Stomach (tissue), 9 donors: Measurements from ENCODE around the gene EPHA7. TPM values are rescaled to one million over a fixed set of nuclear protein-coding genes. Genes with fewer than 3 reads are reported as not detected.

Experiments
- DNase-seq, 2 donors: peaks; one replicate each; pipeline versions ENCODE4 v3.0.0 to v3.0.0-alpha.2; 2013 to 2019
- H3K27ac ChIP-seq, 5 donors: fragments of 200-600 bp in 4 of 5; sonication (generic) in 4 of 5; one replicate each; pipeline ENCODE4 v1.5.1; 2013 to 2019; ENCODE audit warnings: mild to moderate bottlenecking in 1 of 5, moderate library complexity in 1 of 5
- H3K27me3 ChIP-seq, 3 donors: fragments of 200-600 bp; sonication (generic); one replicate each; pipeline ENCODE4 v1.5.1; 2017 to 2019; ENCODE audit warnings: mixed run types in 1 of 3
- H3K36me3 ChIP-seq, 4 donors: fragments of 200-600 bp; sonication (generic); 1 replicate in 3 of 4; 2 replicates in 1 of 4; pipeline ENCODE4 v1.5.1; 2016 to 2019
- H3K4me1 ChIP-seq, 4 donors: fragments of 200-600 bp; sonication (generic); one replicate each; pipeline ENCODE4 v1.5.1; 2016 to 2019
- H3K4me3 ChIP-seq, 4 donors: fragments of 200-600 bp; sonication (generic) in 3 of 4; one replicate each; pipeline ENCODE4 v1.5.1; 2016 to 2019; ENCODE audit warnings: mild to moderate bottlenecking in 1 of 4
- H3K9me3 ChIP-seq, 4 donors: fragments of 200-600 bp; sonication (generic); one replicate each; pipeline ENCODE4 v1.5.1; 2016 to 2019
- CTCF ChIP-seq, 7 experiments: fragments of 450-650 bp in 4 of 7; fragments of 200-600 bp in 3 of 7; sonication (generic) in 3 of 7; IDR thresholded peaks; one replicate each; pipeline ENCODE4 v1.5.1; 2016 to 2019; ENCODE audit warnings: antibody characterized with exemption in 7 of 7, control low read depth in 2 of 7, mild to moderate bottlenecking in 1 of 7
- EP300 ChIP-seq: sonication (generic); formaldehyde crosslinking; IDR thresholded peaks from one replicate; pipeline ENCODE4 v1.6.1; 2017; ENCODE audit warnings: antibody characterized with exemption
- POLR2A ChIP-seq, 4 donors: fragments of 450-650 bp; IDR thresholded peaks; one replicate each; pipeline ENCODE4 v1.6.1; 2016; ENCODE audit warnings: antibody characterized with exemption in 4 of 4, control low read depth in 2 of 4, mild to moderate bottlenecking in 1 of 4, moderate library complexity in 1 of 4
- POLR2AphosphoS5 ChIP-seq, 3 donors: sonication (generic); formaldehyde crosslinking; IDR thresholded peaks; one replicate each; pipeline ENCODE4 v1.6.1; 2016; ENCODE audit warnings: antibody characterized with exemption in 3 of 3
- WGBS, 5 donors: extraction: QIAGEN DNeasy Blood & Tissue Kit in 3 of 5; methylation state at CpG; one replicate each; pipeline versions ENCODE4 v1.1.5 to v1.1.7; 2013 to 2018; 5-methylcytosine and 5-hydroxymethylcytosine counted together
- intact Hi-C: fragments of 100-400 bp; cut with DNase I; formaldehyde crosslinking; loops from one replicate; pipeline ENCODE4 v1.15.1; 2023; ENCODE audit warnings: low total_unique reads
- polyA plus RNA-seq, 3 donors: library from polyadenylated mRNA; stranded (reverse); fragments of 200-250 nt; gene quantifications; one replicate each; pipeline ENCODE4 v1.2.3, GENCODE V29; 2013
- total RNA-seq, 5 donors: library from RNA; depleted of rRNA; stranded (reverse); fragments of >200 nt; gene quantifications; one replicate each; pipeline versions ENCODE4 v1.1.0 to v1.2.3, GENCODE V29; 2014 to 2016
- donor health status: healthy with polysubstance abuse.
- donor health status: Bipolar disorder and iron deficiency.
- donor health status: healthy.

Gene EPHA7
- total and polyA plus RNA-seq, 8 donors: 0.55 to 118 (median 7.6) TPM

- H3K4me3 ChIP-seq: no peak overlapping the region
- H3K4me1 ChIP-seq: no peaks in the 10 kb centered on the region
- DNase-seq: no peak
- TF ChIP-seq EP300 (no peak), POLR2A (IDR thresholded peaks at IDR 0.05) (no peak), CTCF (IDR thresholded peaks at IDR 0.05) (no peak), POLR2AphosphoS5 (IDR thresholded peaks at IDR 0.05) (no peak)
- H3K9me3 ChIP-seq: no peaks in the 10 kb centered on the region
- no peaks in the 10 kb centered on the region for H3K27me3 ChIP-seq
- 40 to 66% (median 58%) methylated on average over 6 of the region's 6 CpGs for WGBS, 5 donors
- no peak overlapping the region for H3K27ac ChIP-seq
- H3K36me3 ChIP-seq: no peaks in the 10 kb centered on the region
- intact Hi-C loops: no loop called here
Measured at GRCh38 chr6:93293872-93294271, 125.5 kb downstream of the EPHA7 start.

GRCh38 chr6:93293460-93293859 is 125.9 kb downstream of the EPHA7 start:
- no peaks in the 10 kb centered on the region for H3K4me1 ChIP-seq
- no peak overlapping the region for H3K4me3 ChIP-seq
- no peak overlapping the region for H3K27ac ChIP-seq
- no peaks in the 10 kb centered on the region for H3K27me3 ChIP-seq
- DNase-seq: no peak
- H3K36me3 ChIP-seq: no peaks in the 10 kb centered on the region
- no peaks in the 10 kb centered on the region for H3K9me3 ChIP-seq
- WGBS, 5 donors: 66 to 84% (median 75%) methylated on average over 4 of the region's 4 CpGs
- no peak for TF ChIP-seq EP300
- TF ChIP-seq POLR2A (IDR thresholded peaks at IDR 0.05): no peak
- TF ChIP-seq CTCF (IDR thresholded peaks at IDR 0.05): no peak
- no peak for TF ChIP-seq POLR2AphosphoS5 (IDR thresholded peaks at IDR 0.05)
- intact Hi-C loops: no loop called here

GRCh38 chr6:93282521-93283031 is 136.8 kb downstream of the EPHA7 start:
- no peak for DNase-seq

GRCh38 chr6:93278241-93278640 is 141.1 kb downstream of the EPHA7 start:
- Histone ChIP-seq H3K27ac (no peak overlapping the region), H3K9me3 (peaks cover 0 to 9% (median 4%) of the 10 kb centered on the region in 4 donors), H3K4me3 (no peak overlapping the region), H3K36me3 (no peaks in the 10 kb centered on the region), H3K27me3 (no peaks in the 10 kb centered on the region), H3K4me1 (no peaks in the 10 kb centered on the region)
- TF ChIP-seq POLR2AphosphoS5 (IDR thresholded peaks at IDR 0.05) (no peak), POLR2A (IDR thresholded peaks at IDR 0.05) (no peak), EP300 (no peak), CTCF (IDR thresholded peaks at IDR 0.05) (no peak)
- no peak for DNase-seq
- intact Hi-C loops: no loop called here

More at GRCh38 chr6:93282521-93283031, 136.8 kb downstream of the EPHA7 start:
- TF ChIP-seq POLR2A (IDR thresholded peaks at IDR 0.05): no peak
- TF ChIP-seq EP300: no peak
- Histone ChIP-seq H3K27me3 (no peaks in the 10 kb centered on the region), H3K36me3 (no peaks in the 10 kb centered on the region), H3K9me3 (peaks cover 0 to 12% (median 4%) of the 10 kb centered on the region in 4 donors), H3K4me3 (no peak overlapping the region), H3K27ac (no peak overlapping the region), H3K4me1 (no peaks in the 10 kb centered on the region)
- 90 to 96% (median 94%) methylated on average over 21 to 28 of the region's 28 CpGs for WGBS, 5 donors
- intact Hi-C loops: no loop called here

- Histone ChIP-seq H3K27ac (no peak overlapping the region), H3K27me3 (no peaks in the 10 kb centered on the region), H3K36me3 (no peaks in the 10 kb centered on the region), H3K4me1 (no peaks in the 10 kb centered on the region), H3K9me3 (no peaks in the 10 kb centered on the region), H3K4me3 (no peak overlapping the region)
- intact Hi-C loops: no loop called here
- DNase-seq: no peak
- TF ChIP-seq POLR2AphosphoS5 (IDR thresholded peaks at IDR 0.05) (no peak), POLR2A (IDR thresholded peaks at IDR 0.05) (no peak), EP300 (no peak), CTCF (IDR thresholded peaks at IDR 0.05) (no peak)
- WGBS, 5 donors: 57 to 62% (median 58%) methylated on average over 2 of the region's 2 CpGs
Measured at GRCh38 chr6:93272896-93273295, 146.5 kb downstream of the EPHA7 start.
